OCI-LY1 (cell line): ENCODE data around the gene ZBTB16.

Experiments
- H2AFZ ChIP-seq: fragments of 200-600 bp; sonication (generic), shearing (Covaris generic); 2 replicates; pipeline ENCODE4 v1.6.0; 2014; ENCODE audit warnings: antibody characterized with exemption, mild to moderate bottlenecking, low read length
- H3F3A ChIP-seq: fragments of 200-600 bp; sonication (generic), shearing (Covaris generic); 2 replicates; pipeline ENCODE4 v1.6.0; 2014; ENCODE audit warnings: mild to moderate bottlenecking, antibody characterized with exemption, low read length, moderate library complexity; ENCODE audit not compliant: insufficient read depth
- H3K27ac ChIP-seq: fragments of 200-600 bp; sonication (generic); 2 replicates; pipeline ENCODE4 v1.5.1; 2014; ENCODE audit warnings: low read length, mixed run types, mild to moderate bottlenecking, low read depth; ENCODE audit not compliant: poor library complexity, severe bottlenecking
- H3K27me3 ChIP-seq: fragments of 200-600 bp; sonication (generic); 2 replicates; pipeline ENCODE4 v1.6.0; 2014; ENCODE audit warnings: antibody characterized with exemption, mild to moderate bottlenecking, low read length, moderate library complexity; ENCODE audit not compliant: insufficient read depth
- H3K36me3 ChIP-seq: fragments of 200-600 bp; sonication (generic); 2 replicates; pipeline ENCODE4 v1.6.1; 2014; ENCODE audit warnings: mild to moderate bottlenecking, antibody characterized with exemption, low read length, moderate library complexity, mixed read lengths; ENCODE audit not compliant: insufficient read depth
- H3K4me1 ChIP-seq: fragments of 200-600 bp; sonication (generic); 2 replicates; pipeline ENCODE4 v1.5.1; 2014; ENCODE audit warnings: mild to moderate bottlenecking, low read length, moderate library complexity; ENCODE audit not compliant: insufficient read depth, severe bottlenecking
- H3K4me2 ChIP-seq: fragments of 200-600 bp; sonication (generic), shearing (Covaris generic); 2 replicates; pipeline ENCODE4 v1.6.1; 2014; ENCODE audit warnings: low read length
- H3K4me3 ChIP-seq: fragments of 200-600 bp; sonication (generic); 2 replicates; pipeline ENCODE4 v1.5.1; 2014; ENCODE audit warnings: low read length, low read depth, mild to moderate bottlenecking, mixed read lengths; ENCODE audit not compliant: poor library complexity, severe bottlenecking
- H3K79me2 ChIP-seq: fragments of 200-600 bp; shearing (Covaris generic); 2 replicates; pipeline ENCODE4 v1.6.1; 2016; ENCODE audit warnings: mixed run types, low read length, mixed read lengths; ENCODE audit not compliant: insufficient read depth
- H3K9ac ChIP-seq: fragments of 200-600 bp; sonication (generic), shearing (Covaris generic); 2 replicates; pipeline ENCODE4 v1.6.1; 2014; ENCODE audit warnings: mild to moderate bottlenecking, low read length, mixed read lengths
- H3K9me2 ChIP-seq: fragments of 200-600 bp; sonication (generic), shearing (Covaris generic); 2 replicates; pipeline ENCODE4 v1.6.1; 2014; ENCODE audit warnings: low read depth, mild to moderate bottlenecking, low read length, mixed read lengths
- H3K9me3 ChIP-seq: fragments of 200-600 bp; shearing (Covaris generic); 2 replicates; pipeline ENCODE4 v1.6.1; 2014; ENCODE audit warnings: low read length, mixed read lengths
- H4K20me1 ChIP-seq: fragments of 200-600 bp; sonication (generic), shearing (Covaris generic); 2 replicates; pipeline ENCODE4 v1.6.0; 2016; ENCODE audit warnings: mild to moderate bottlenecking, low read length; ENCODE audit not compliant: insufficient read depth
- CTCF ChIP-seq: fragments of 200-600 bp; sonication (generic), shearing (Covaris generic); IDR thresholded peaks from 2 replicates; pipeline ENCODE4 v1.5.1; 2017; ENCODE audit warnings: mild to moderate bottlenecking, antibody characterized with exemption, low read length, moderate library complexity, mixed read lengths
- EZH2 ChIP-seq: fragments of 200-600 bp; sonication (generic), shearing (Covaris generic); IDR thresholded peaks from 2 replicates; pipeline ENCODE4 v1.8.0; 2017; ENCODE audit warnings: borderline replicate concordance, mixed run types, mild to moderate bottlenecking, antibody characterized with exemption, low read length, moderate library complexity, mixed read lengths

Gene ZBTB16

GRCh38 chr11:114061681-114062049 lies 2.2 kb downstream of the ZBTB16 start:
- no peaks in the 10 kb centered on the region for H3K4me1 ChIP-seq
- no peak overlapping the region for H2AFZ ChIP-seq
- H3K9me2 ChIP-seq, result no peaks in the 10 kb centered on the region
- H3K27ac ChIP-seq, result no peak overlapping the region
- H3K9me3 ChIP-seq, result no peaks in the 10 kb centered on the region
- H3K36me3 ChIP-seq, result no peaks in the 10 kb centered on the region
- H3K9ac ChIP-seq, result no peak overlapping the region
- TF ChIP-seq CTCF (no peak), EZH2 (no peak)
- H3K4me3 ChIP-seq, result no peak overlapping the region
- no peaks in the 10 kb centered on the region for H4K20me1 ChIP-seq
- peak overlapping the region; percentile 54; the same call in 1 of the 2 replicates for H3K4me2 ChIP-seq
- H3K79me2 ChIP-seq, result no peaks in the 10 kb centered on the region
- peaks cover 4% of the 10 kb centered on the region; the same call in 1 of the 2 replicates for H3K27me3 ChIP-seq
- no peaks in the 10 kb centered on the region for H3F3A ChIP-seq

- H3K4me1 ChIP-seq, result no peaks in the 10 kb centered on the region
- H3K27me3 ChIP-seq, result peaks cover 4% of the 10 kb centered on the region; the same call in 1 of the 2 replicates
- H3K9ac ChIP-seq, result no peak overlapping the region
- no peaks in the 10 kb centered on the region for H3K9me3 ChIP-seq
- no peak overlapping the region for H3K4me2 ChIP-seq
- no peak overlapping the region for H3K27ac ChIP-seq
- no peaks in the 10 kb centered on the region for H3K79me2 ChIP-seq
- H3K4me3 ChIP-seq, result no peak overlapping the region
- H3K36me3 ChIP-seq, result no peaks in the 10 kb centered on the region
- no peaks in the 10 kb centered on the region for H3K9me2 ChIP-seq
- H3F3A ChIP-seq, result no peaks in the 10 kb centered on the region
- TF ChIP-seq EZH2, result no peak
- no peak for TF ChIP-seq CTCF
- no peaks in the 10 kb centered on the region for H4K20me1 ChIP-seq
- no peak overlapping the region for H2AFZ ChIP-seq
These were observed 2.8 kb downstream of the ZBTB16 start for GRCh38 chr11:114062272-114062671.

- Histone ChIP-seq H3K4me2 (no peak overlapping the region), H3K9ac (no peak overlapping the region), H3K79me2 (no peaks in the 10 kb centered on the region), H4K20me1 (no peaks in the 10 kb centered on the region), H3K27ac (no peak overlapping the region), H2AFZ (no peak overlapping the region), H3K27me3 (peaks cover 4% of the 10 kb centered on the region; the same call in 1 of the 2 replicates), H3K9me2 (no peaks in the 10 kb centered on the region), H3K4me1 (no peaks in the 10 kb centered on the region), H3F3A (no peaks in the 10 kb centered on the region), H3K9me3 (no peaks in the 10 kb centered on the region), H3K4me3 (no peak overlapping the region), H3K36me3 (no peaks in the 10 kb centered on the region)
- TF ChIP-seq EZH2 (no peak), CTCF (no peak)
These were observed 3.8 kb downstream of the ZBTB16 start for GRCh38 chr11:114063149-114063828.
